Epithelial cell of proximal tubule (primary cell): Measurements from ENCODE around the gene TMEM271. TPM values are rescaled to one million over a fixed set of nuclear protein-coding genes. Genes with fewer than 3 reads are reported as not detected.
"Not testable (repeated sequence)": the region's sequence is repeated elsewhere in the genome, so short reads cannot be mapped to it uniquely, and the experiment has no call there.

Source experiments
- DNase-seq: peaks from one replicate; pipeline ENCODE4 v3.0.0-alpha.2; 2011; ENCODE audit warnings: low read depth
- H3K4me3 ChIP-seq: 2 replicates; pipeline ENCODE4 v1.5.1; 2011; ENCODE audit warnings: low read depth, mild to moderate bottlenecking, low read length
- CTCF ChIP-seq: conservative IDR thresholded peaks from 2 replicates; pipeline ENCODE4 v1.5.1; 2012; ENCODE audit warnings: low read depth, mild to moderate bottlenecking, low read length
- total RNA-seq: library from RNA; depleted of rRNA; stranded (reverse); fragments of >200 nt; gene quantifications from 2 replicates; pipeline ENCODE4 v1.2.3, GENCODE V29; 2015

Gene TMEM271
- total RNA-seq, 1 donor from 2014 or later, result not detected

GRCh38 chr4:566508-567295 is 9.4 kb downstream of the TMEM271 start:
- no peak overlapping the region for H3K4me3 ChIP-seq
- no peak for TF ChIP-seq CTCF
- no peak for DNase-seq

GRCh38 chr4:566035-566434 is 10.1 kb downstream of the TMEM271 start:
- TF ChIP-seq CTCF, result no peak
- DNase-seq, result no peak
- no peak overlapping the region for H3K4me3 ChIP-seq

GRCh38 chr4:565614-566013 is 10.5 kb downstream of the TMEM271 start:
- DNase-seq, result not testable (repeated sequence)

GRCh38 chr4:562458-562857 is 13.6 kb downstream of the TMEM271 start:
- DNase-seq, H3K4me3 ChIP-seq: not testable (repeated sequence)

More at GRCh38 chr4:565614-566013, 10.5 kb downstream of the TMEM271 start:
- H3K4me3 ChIP-seq, result not testable (repeated sequence)

- TF ChIP-seq CTCF, result no peak
- H3K4me3 ChIP-seq, result no peak overlapping the region
- DNase-seq, result no peak
Observed at GRCh38 chr4:561426-561825, 14.7 kb downstream of the TMEM271 start.

- no peak for TF ChIP-seq CTCF
- no peak overlapping the region for H3K4me3 ChIP-seq
- DNase-seq, result no peak
Observed at GRCh38 chr4:560731-561291, 15.3 kb downstream of the TMEM271 start.

- no peak for DNase-seq
- H3K4me3 ChIP-seq, result no peak overlapping the region
- TF ChIP-seq CTCF, result no peak
Observed at GRCh38 chr4:560061-560460, 16.0 kb downstream of the TMEM271 start.

GRCh38 chr4:555566-556275 is 20.4 kb downstream of the TMEM271 start:
- no peak for TF ChIP-seq CTCF
- no peak overlapping the region for H3K4me3 ChIP-seq

GRCh38 chr4:554793-555320 is 21.2 kb downstream of the TMEM271 start:
- H3K4me3 ChIP-seq, DNase-seq: not testable (repeated sequence)

More at GRCh38 chr4:555566-556275, 20.4 kb downstream of the TMEM271 start:
- no peak for DNase-seq
